ENCODE measurements around the gene UGGT1. TPM values are rescaled to one million over a fixed set of nuclear protein-coding genes. Genes with fewer than 3 reads are reported as not detected.

The UGGT1 gene
- total RNA-seq, 1 experiment from 2014 or later: 51.8 TPM

DNA sequence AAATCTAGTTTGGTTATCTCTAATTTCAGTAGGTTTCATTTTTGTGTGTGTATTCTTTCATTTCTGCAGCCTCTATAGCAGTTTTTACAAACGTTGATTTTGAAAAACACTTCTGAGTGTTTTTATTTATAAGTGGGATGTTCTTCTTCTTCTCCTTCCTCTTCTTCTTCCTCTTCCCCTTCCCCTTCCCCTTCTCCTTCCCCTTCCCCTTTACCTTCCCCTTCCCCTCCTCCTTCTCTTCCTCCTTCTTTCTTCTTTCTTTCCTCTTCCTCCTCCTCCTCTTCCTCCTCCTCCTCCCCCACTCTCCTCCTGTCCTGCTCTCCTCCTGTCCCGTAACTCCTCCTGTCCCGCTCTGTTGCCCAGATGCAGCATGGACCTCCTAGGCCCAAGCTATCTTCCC, 4.2 kb downstream of the UGGT1 start:
- Histone ChIP-seq H3K4me1 (ENCODE audit: control insufficient read depth in 1 of 2, insufficient read depth in 2 of 2, low read length in 2 of 2) (peaks cover 2 to 3% of the 10 kb centered on the region in 2 experiments; a peak in 1 of 4 replicates), H3K9ac (ENCODE audit: low read length) (no peak overlapping the region), H3K27ac (ENCODE audit: low read depth, low read length) (no peak overlapping the region), H3K36me3 (ENCODE audit: control insufficient read depth in 1 of 2, insufficient read depth in 2 of 2, low read length in 2 of 2) (peaks cover 0 to 3% of the 10 kb centered on the region in 2 experiments; a peak in 1 of 4 replicates), H4K20me1 (ENCODE audit: insufficient read depth) (no peaks in the 10 kb centered on the region), H3K9me2 (ENCODE audit: insufficient read depth) (no peaks in the 10 kb centered on the region), H3K4me3 (replicated peaks in 1 of 2; ENCODE audit: low read depth in 1 of 2, low read length in 2 of 2) (no peak overlapping the region), H2AFZ (ENCODE audit: low read depth, low read length, poor library complexity, severe bottlenecking) (no peak overlapping the region), H3K27me3 (ENCODE audit: insufficient read depth, low read length) (no peaks in the 10 kb centered on the region), H3K79me2 (ENCODE audit: insufficient read depth, low read length) (peaks cover 65% of the 10 kb centered on the region), H3K9me3 (ENCODE audit: control insufficient read depth in 1 of 2, insufficient read depth in 1 of 2, low read depth in 1 of 2, low read length in 2 of 2) (no peaks in the 10 kb centered on the region), H3K4me2 (ENCODE audit: low read length) (no peak overlapping the region)
- ChIA-PET CTCF (no interaction called here), POLR2A (no interaction called here), RAD21 (ENCODE audit: low non-redundant PET in 1 of 2, low total read pairs in 2 of 2, uncharacterized antibody in 2 of 2, unreplicated experiment in 2 of 2) (no interaction called here)
- BruUV-seq (replicated peaks): no TSS peak
- intact Hi-C loops (cut with micrococcal nuclease): no loop called here
- ATAC-seq (no peak), DNase-seq (ENCODE audit: low read depth, low spot score) (no peak)
- TF ChIP-seq POLR2A (IDR thresholded peaks at IDR 0.05; ENCODE audit: borderline replicate concordance, extremely low read depth, insufficient read depth, insufficient read length): no peak

DNA sequence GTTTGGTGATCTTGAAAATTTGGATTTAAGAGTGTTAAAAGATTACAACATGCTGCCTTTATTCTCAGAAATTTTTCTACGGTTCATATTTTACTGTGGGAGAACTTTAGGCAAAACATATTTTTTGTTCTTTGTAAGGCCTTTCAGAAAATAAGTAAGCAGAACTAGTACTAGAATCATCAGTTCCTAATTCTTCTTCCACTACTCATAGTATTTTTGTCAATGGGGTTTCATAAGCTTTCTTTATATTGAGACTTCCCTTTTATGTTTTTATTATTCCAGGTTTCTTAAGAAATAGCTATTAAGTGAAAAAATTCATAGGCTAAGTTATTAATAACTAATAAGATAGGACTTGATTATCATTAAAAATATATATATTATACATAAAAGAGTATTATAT, 12.4 kb downstream of the UGGT1 start:
- peaks cover 39% of the 10 kb centered on the region for H3K79me2 ChIP-seq (ENCODE audit: insufficient read depth, low read length)
- ChIA-PET POLR2A (interaction anchor here (3.0 kb wide), 1 partner anchor 12 kb away, joined by 15 read pairs; the partner anchor contains the start of gene UGGT1), CTCF (no interaction called here), RAD21 (ENCODE audit: low non-redundant PET in 1 of 2, low total read pairs in 2 of 2, uncharacterized antibody in 2 of 2, unreplicated experiment in 2 of 2) (no interaction called here)
- H3K4me3 ChIP-seq (replicated peaks in 1 of 2; ENCODE audit: low read depth in 1 of 2, low read length in 2 of 2): no peak overlapping the region
- no peaks in the 10 kb centered on the region for H3K27me3 ChIP-seq (ENCODE audit: insufficient read depth, low read length)
- H4K20me1 ChIP-seq (ENCODE audit: insufficient read depth): no peaks in the 10 kb centered on the region
- no TSS peak for BruUV-seq (replicated peaks)
- no peak overlapping the region for H2AFZ ChIP-seq (ENCODE audit: low read depth, low read length, poor library complexity, severe bottlenecking)
- no peaks in the 10 kb centered on the region for H3K9me2 ChIP-seq (ENCODE audit: insufficient read depth)
- no peak overlapping the region for H3K4me2 ChIP-seq (ENCODE audit: low read length)
- no peaks in the 10 kb centered on the region for H3K9me3 ChIP-seq (ENCODE audit: control insufficient read depth in 1 of 2, insufficient read depth in 1 of 2, low read depth in 1 of 2, low read length in 2 of 2)
- no peaks in the 10 kb centered on the region for H3K4me1 ChIP-seq (ENCODE audit: control insufficient read depth in 1 of 2, insufficient read depth in 2 of 2, low read length in 2 of 2)
- intact Hi-C loops (cut with micrococcal nuclease): no loop called here
- ATAC-seq (no peak), DNase-seq (ENCODE audit: low read depth, low spot score) (no peak)
- H3K9ac ChIP-seq (ENCODE audit: low read length): no peak overlapping the region
- H3K27ac ChIP-seq (ENCODE audit: low read depth, low read length): no peak overlapping the region
- no peak for TF ChIP-seq CEBPB (IDR thresholded peaks at IDR 0.05; ENCODE audit: low read depth)
- TF ChIP-seq ELF1 (IDR thresholded peaks at IDR 0.05; ENCODE audit: borderline replicate concordance, low read depth): no peak
- TF ChIP-seq EZH2phosphoT487 (IDR thresholded peaks at IDR 0.05; ENCODE audit: borderline replicate concordance): no peak
- no peak for TF ChIP-seq SP1 (IDR thresholded peaks at IDR 0.05; ENCODE audit: low read depth)
- no peak for TF ChIP-seq RAD21 (IDR thresholded peaks at IDR 0.05; ENCODE audit: low read depth)
- peaks cover 0 to 6% of the 10 kb centered on the region in 2 experiments; a peak in 3 of 4 replicates for H3K36me3 ChIP-seq (ENCODE audit: control insufficient read depth in 1 of 2, insufficient read depth in 2 of 2, low read length in 2 of 2)

All from HCT116 (cell line).